ENCODE data around the gene RNF157.

DNA sequence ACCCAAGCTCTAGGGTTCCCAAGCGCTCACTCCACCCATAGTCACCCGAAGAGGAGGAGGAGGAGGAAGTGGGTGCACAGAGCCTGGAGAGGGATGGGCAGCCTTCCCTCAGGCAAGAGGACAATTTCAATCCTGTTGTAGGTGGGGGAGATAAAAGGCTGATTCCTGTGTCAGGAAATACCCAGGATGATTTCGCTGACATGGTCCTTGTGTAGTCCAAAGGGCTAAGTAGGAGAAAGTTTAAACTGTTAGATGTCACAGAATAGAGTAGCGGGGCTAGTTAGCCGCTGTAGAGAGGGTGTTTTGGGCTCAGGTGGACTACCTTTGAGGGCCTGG lies 135.4 kb downstream of the RNF157 start:
- TF ChIP-seq CTCF (IDR thresholded peaks at IDR 0.05), result no peak
- no peak for TF ChIP-seq POLR2A (IDR thresholded peaks at IDR 0.05)
- no peak for TF ChIP-seq EP300 (IDR thresholded peaks at IDR 0.05; ENCODE audit: low read depth)

Data from transverse colon (tissue), 3 donors.